ENCODE data around the gene POU3F4.

POU3F4 gene

GRCh38 chrX:83508006-83508405 lies at the start of gene POU3F4:
Gene POU3F4, plus strand, starts transcription at chrX:83508290. Its CDS starts 35 bp downstream, at chrX:83508325.
- H3K4me3 ChIP-seq (ENCODE audit: low read depth, low read length) = no peak within 1 kb of the TSS
- no peak for DNase-seq (ENCODE audit: low read depth)

- DNase-seq (ENCODE audit: low read depth) = no peak
Measured at GRCh38 chrX:83469551-83469950, 38.5 kb upstream of the POU3F4 start.

GRCh38 chrX:83495898-83496297 lies 12.2 kb upstream of the POU3F4 start:
- no peak for DNase-seq (ENCODE audit: low read depth)
- H3K4me3 ChIP-seq (ENCODE audit: low read depth, low read length) = no peak overlapping the region

More at GRCh38 chrX:83469551-83469950, 38.5 kb upstream of the POU3F4 start:
- no peak overlapping the region for H3K4me3 ChIP-seq (ENCODE audit: low read depth, low read length)

- no peak overlapping the region for H3K4me3 ChIP-seq (ENCODE audit: low read depth, low read length)
Measured at GRCh38 chrX:83501003-83501402, 7.1 kb upstream of the POU3F4 start.

GRCh38 chrX:83501530-83501929 lies 6.6 kb upstream of the POU3F4 start:
- DNase-seq (ENCODE audit: low read depth) = no peak
- no peak overlapping the region for H3K4me3 ChIP-seq (ENCODE audit: low read depth, low read length)

More at GRCh38 chrX:83501003-83501402, 7.1 kb upstream of the POU3F4 start:
- no peak for DNase-seq (ENCODE audit: low read depth)

GRCh38 chrX:83504721-83505479 lies 3.2 kb upstream of the POU3F4 start:
- H3K4me3 ChIP-seq (ENCODE audit: low read depth, low read length) = no peak overlapping the region
- DNase-seq (ENCODE audit: low read depth) = no peak

- no peak overlapping the region for H3K4me3 ChIP-seq (ENCODE audit: low read depth, low read length)
- DNase-seq (ENCODE audit: low read depth) = no peak
Measured at GRCh38 chrX:83508526-83509253, 600 bp downstream of the POU3F4 start.

- no peak overlapping the region for H3K4me3 ChIP-seq (ENCODE audit: low read depth, low read length)
- no peak for DNase-seq (ENCODE audit: low read depth)
Measured at GRCh38 chrX:83509254-83509801, 1.2 kb downstream of the POU3F4 start.

GRCh38 chrX:83510510-83511062 lies 2.5 kb downstream of the POU3F4 start:
- no peak overlapping the region for H3K4me3 ChIP-seq (ENCODE audit: low read depth, low read length)

GRCh38 chrX:83511208-83511607 lies 3.1 kb downstream of the POU3F4 start:
- H3K4me3 ChIP-seq (ENCODE audit: low read depth, low read length) = no peak overlapping the region
- DNase-seq (ENCODE audit: low read depth) = no peak

More at GRCh38 chrX:83510510-83511062, 2.5 kb downstream of the POU3F4 start:
- DNase-seq (ENCODE audit: low read depth) = no peak

GRCh38 chrX:83512111-83512510 lies 4.0 kb downstream of the POU3F4 start:
- no peak overlapping the region for H3K4me3 ChIP-seq (ENCODE audit: low read depth, low read length)
- DNase-seq (ENCODE audit: low read depth) = no peak

- no peak for DNase-seq (ENCODE audit: low read depth)
- no peak overlapping the region for H3K4me3 ChIP-seq (ENCODE audit: low read depth, low read length)
Measured at GRCh38 chrX:83516597-83516996, 8.5 kb downstream of the POU3F4 start.

- no peak overlapping the region for H3K4me3 ChIP-seq (ENCODE audit: low read depth, low read length)
- DNase-seq (ENCODE audit: low read depth) = no peak
Measured at GRCh38 chrX:83521905-83522304, 13.8 kb downstream of the POU3F4 start.

GRCh38 chrX:83529950-83530349 lies 21.9 kb downstream of the POU3F4 start:
- no peak overlapping the region for H3K4me3 ChIP-seq (ENCODE audit: low read depth, low read length)

GRCh38 chrX:83535417-83536196 lies 27.5 kb downstream of the POU3F4 start:
- no peak overlapping the region for H3K4me3 ChIP-seq (ENCODE audit: low read depth, low read length)
- DNase-seq (ENCODE audit: low read depth) = no peak

More at GRCh38 chrX:83529950-83530349, 21.9 kb downstream of the POU3F4 start:
- DNase-seq (ENCODE audit: low read depth) = no peak
